Heart left ventricle (tissue), 13 donors: Measurements from ENCODE around the gene ITGA6.

Experiments
- CTCF ChIP-seq, 12 donors: fragments of 200-600 bp; sonication (generic) in 4 of 12; IDR thresholded peaks; one replicate each; pipeline versions ENCODE4 v1.5.0 to v1.8.0; 2018 to 2022; ENCODE audit warnings: antibody characterized with exemption in 12 of 12, mild to moderate bottlenecking in 5 of 12
- POLR2A ChIP-seq, 2 donors: fragments of 450-650 bp; IDR thresholded peaks; one replicate each; pipeline ENCODE4 v1.6.1; 2017; ENCODE audit warnings: antibody characterized with exemption in 2 of 2, mild to moderate bottlenecking in 2 of 2, moderate library complexity in 2 of 2
- donor health status: ischemic (EF 13 %, LVEDD 7.1; RV severe dilation, severe dysfunction).
- donor health status: DM: no; HTN: yes; CAD: no.
- donor health status: DM: no; HTN: no; CAD: no.
- donor health status: ischemic (EF 25% LVEDD 6.9; RV normal size, moderate dysfunction).
- donor health status: ischemic (EF 25% LVEDD 5.7; RV mildly dilated, moderate dysfunction).
- donor health status: ischemic (EF 35%, LVEDD 5.7; RV mildly dilated, moderate dysfunction).
- donor health status: nonischemic (EF 11% LVEDD 7.7; RV severe dilation, severe dysfunction).
- donor health status: DM: yes; HTN: yes; CAD: no.
- donor health status: PGD.
- donor health status: ischemic (EF 29% LVEDD 5.4; RV normal size, mild dysfunction).
- donor health status: nonischemic (EF 23%, LVEDD 6.1; RV moderate dilation, normal function).

GRCh38 chr2:172394002-172394401, 33.4 kb upstream of the ITGA6 start:
- TF ChIP-seq CTCF (IDR thresholded peaks at IDR 0.05) (no peak), POLR2A (IDR thresholded peaks at IDR 0.05) (no peak)
